HEK293 (cell line): Measurements from ENCODE around the gene ALPG.
A peak's percentile ranks its signal among the peaks of the same experiment; 100 is the strongest.

Experiments
- CTCF ChIA-PET: fragments of 350-600 bp; formaldehyde crosslinking; extraction: SDS; loops from one replicate; lab custom pipeline; 2021; ENCODE audit warnings: antibody characterized with exemption; lab: Yijun Ruan, JAX
- POLR2A ChIA-PET: fragments of 300-600 bp; formaldehyde crosslinking; extraction: SDS; loops from one replicate; lab custom pipeline; 2020; ENCODE audit warnings: antibody characterized with exemption, inconsistent platforms; lab: Yijun Ruan, JAX
- H3K27ac ChIP-seq: fragments of 200-500 bp; sonication (Bioruptor generic); 2 replicates; pipeline ENCODE4 v1.5.1; 2014; ENCODE audit warnings: low read depth, low read length, control low read depth, inconsistent platforms; ENCODE audit errors: extremely low read depth
- H3K36me3 ChIP-seq, 2 experiments: fragments of 200-500 bp in 1 of 2; sonication (Bioruptor generic) in 1 of 2; 1 replicate in 1 of 2; 2 replicates in 1 of 2; pipeline ENCODE4 v1.5.1; 2014 to 2017; ENCODE audit warnings: inconsistent platforms in 2 of 2, low read length in 2 of 2; ENCODE audit not compliant: control insufficient read depth in 2 of 2, insufficient read depth in 1 of 2
- H3K4me1 ChIP-seq: fragments of 200-500 bp; sonication (Bioruptor generic); 2 replicates; pipeline ENCODE4 v1.5.1; 2014; ENCODE audit warnings: mild to moderate bottlenecking, low read length, inconsistent platforms; ENCODE audit not compliant: control insufficient read depth, insufficient read depth
- H3K4me3 ChIP-seq: 2 replicates; pipeline ENCODE4 v1.5.1; 2011; ENCODE audit warnings: low read depth, mild to moderate bottlenecking, control low read depth, low read length, moderate library complexity
- H3K9me3 ChIP-seq: fragments of 200-500 bp; sonication (Bioruptor generic); 2 replicates; pipeline ENCODE4 v1.5.1; 2014; ENCODE audit warnings: low read depth, low read length, inconsistent platforms; ENCODE audit not compliant: control insufficient read depth, insufficient read depth
- HOXD13 ChIP-seq: sonication (generic); formaldehyde crosslinking; IDR thresholded peaks from 2 replicates; pipeline ENCODE4 v1.8.0; 2022; ENCODE audit warnings: missing genetic modification reagents, borderline replicate concordance
- KLF1 ChIP-seq: fragments of 450-650 bp; formaldehyde crosslinking; IDR thresholded peaks from 2 replicates; pipeline ENCODE4 v1.5.1; 2016; ENCODE audit warnings: missing biosample characterization, missing genetic modification characterization
- MZF1 ChIP-seq: fragments of 450-650 bp; formaldehyde crosslinking; IDR thresholded peaks from 2 replicates; pipeline ENCODE4 v1.5.1; 2017; ENCODE audit warnings: missing biosample characterization, missing genetic modification characterization, borderline replicate concordance
- SCRT2 ChIP-seq: fragments of 450-650 bp; formaldehyde crosslinking; IDR thresholded peaks from 2 replicates; pipeline ENCODE4 v1.5.1; 2016; ENCODE audit warnings: missing biosample characterization, missing genetic modification characterization
- ZNF114 ChIP-seq: fragments of 450-650 bp; formaldehyde crosslinking; IDR thresholded peaks from 2 replicates; pipeline ENCODE4 v1.5.0; 2017; ENCODE audit warnings: missing biosample characterization, missing genetic modification characterization
- ZNF266 ChIP-seq: fragments of 450-650 bp; formaldehyde crosslinking; IDR thresholded peaks from 2 replicates; pipeline ENCODE4 v1.5.1; 2016; ENCODE audit warnings: missing biosample characterization, missing genetic modification characterization, low read depth
- ZNF311 ChIP-seq: fragments of 450-650 bp; formaldehyde crosslinking; IDR thresholded peaks from 2 replicates; pipeline ENCODE4 v1.5.1; 2017; ENCODE audit warnings: missing biosample characterization, missing genetic modification characterization, borderline replicate concordance
- ZNF335 ChIP-seq: fragments of 450-650 bp; formaldehyde crosslinking; conservative IDR thresholded peaks from 2 replicates; pipeline ENCODE4 v1.5.1; 2016; ENCODE audit warnings: missing biosample characterization, missing genetic modification characterization
- ZNF366 ChIP-seq: fragments of 450-650 bp; formaldehyde crosslinking; conservative IDR thresholded peaks from 2 replicates; pipeline ENCODE4 v1.5.1; 2016; ENCODE audit warnings: missing biosample characterization, missing genetic modification characterization
- ZNF433 ChIP-seq: fragments of 450-650 bp; formaldehyde crosslinking; IDR thresholded peaks from 2 replicates; pipeline ENCODE4 v1.5.1; 2016; ENCODE audit warnings: missing biosample characterization, missing genetic modification characterization, low read depth
- ZNF768 ChIP-seq: fragments of 450-650 bp; formaldehyde crosslinking; IDR thresholded peaks from 2 replicates; pipeline ENCODE4 v1.5.1; 2018; ENCODE audit warnings: missing biosample characterization, mild to moderate bottlenecking, missing genetic modification characterization
- TF ChIP-seq, protein P1 (sequence below): fragments of 450-650 bp; formaldehyde crosslinking; IDR thresholded peaks from 2 replicates; pipeline ENCODE4 v1.5.1; 2016; ENCODE audit warnings: missing biosample characterization, missing genetic modification characterization
- TF ChIP-seq, protein P2 (sequence below): fragments of 450-650 bp; formaldehyde crosslinking; IDR thresholded peaks from 2 replicates; pipeline ENCODE4 v1.5.1; 2016; ENCODE audit warnings: missing biosample characterization, missing genetic modification characterization
- TF ChIP-seq, protein P3 (sequence below): fragments of 450-650 bp; formaldehyde crosslinking; conservative IDR thresholded peaks from 2 replicates; pipeline ENCODE4 v1.5.1; 2016; ENCODE audit warnings: low read depth, missing biosample characterization, missing genetic modification characterization
- TF ChIP-seq, protein P4 (sequence below): IDR thresholded peaks from 2 replicates; pipeline ENCODE4 v1.6.1; 2011; ENCODE audit warnings: mild to moderate bottlenecking, low read depth, low read length, borderline replicate concordance

Gene ALPG

DNA sequence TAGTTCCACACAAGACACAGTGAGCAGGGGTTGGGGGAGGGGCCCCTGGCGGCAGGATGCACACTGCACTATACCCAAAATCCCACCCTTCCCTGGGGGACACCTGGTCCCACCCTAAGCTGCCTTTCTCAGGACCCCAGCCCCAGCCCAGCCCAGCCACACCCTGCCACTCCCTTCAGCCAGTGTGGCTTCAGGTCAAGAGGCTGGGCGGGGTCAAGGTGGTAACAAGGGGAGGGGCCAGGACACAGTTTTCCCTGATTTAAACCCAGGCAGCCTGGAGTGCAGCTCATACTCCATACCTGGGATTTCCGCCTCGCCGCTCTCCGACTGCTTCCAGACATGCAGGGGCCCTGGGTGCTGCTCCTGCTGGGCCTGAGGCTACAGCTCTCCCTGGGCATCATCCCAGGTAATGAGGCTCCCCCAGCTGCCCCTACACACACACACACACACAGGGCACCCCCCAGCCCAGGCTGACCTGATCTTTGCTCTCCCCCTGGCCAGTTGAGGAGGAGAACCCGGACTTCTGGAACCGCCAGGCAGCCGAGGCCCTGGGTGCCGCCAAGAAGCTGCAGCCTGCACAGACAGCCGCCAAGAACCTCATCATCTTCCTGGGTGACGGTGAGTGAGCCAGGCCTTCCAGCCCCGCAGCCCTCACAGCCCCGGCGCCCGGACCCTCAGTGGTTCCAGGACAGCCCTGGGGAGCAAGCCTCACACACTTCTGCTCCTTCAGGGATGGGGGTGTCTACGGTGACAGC, at the start of gene ALPG:
Gene ALPG, plus strand, starts transcription at position 289 of the 755 bp plus-strand sequence. Its CDS starts 51 bp downstream, at position 340.
- no peak within 1 kb of the TSS for H3K4me3 ChIP-seq
- ChIA-PET CTCF (no interaction called here), POLR2A (no interaction called here)
- no peaks in the 10 kb centered on the region for H3K4me1 ChIP-seq
- no peak for TF ChIP-seq MZF1 (tag by site-specific recombination)
- TF ChIP-seq KLF1 (tag by site-specific recombination): peak; percentile 98
- H3K27ac ChIP-seq: no peak within 1 kb of the TSS
- H3K9me3 ChIP-seq: no peaks in the 10 kb centered on the region
- H3K36me3 ChIP-seq: no peaks in the 10 kb centered on the region

DNA sequence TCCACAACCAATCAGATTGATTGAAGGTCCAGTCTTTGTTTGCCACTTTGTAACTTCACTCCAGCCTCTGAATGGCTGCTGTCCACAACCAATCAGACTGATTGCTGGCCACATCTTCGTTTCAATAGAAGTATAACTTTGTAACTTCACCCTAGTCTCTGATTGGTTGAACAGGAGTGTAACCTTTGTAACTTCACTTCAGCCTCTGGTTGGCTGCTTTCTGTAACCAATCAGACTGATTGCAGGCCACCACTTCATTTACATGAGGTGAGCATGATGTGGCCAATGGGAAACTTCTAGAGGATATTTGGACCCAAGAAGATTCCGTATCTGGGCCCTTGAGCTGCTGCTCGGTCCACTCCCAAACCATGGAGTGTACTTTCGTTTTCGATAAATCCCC, 45.0 kb upstream of the ALPG start:
- Histone ChIP-seq H3K4me3 (no peak overlapping the region), H3K36me3 (no peaks in the 10 kb centered on the region), H3K27ac (no peak overlapping the region), H3K4me1 (no peaks in the 10 kb centered on the region), H3K9me3 (no peaks in the 10 kb centered on the region)
- TF ChIP-seq, protein P1, sequence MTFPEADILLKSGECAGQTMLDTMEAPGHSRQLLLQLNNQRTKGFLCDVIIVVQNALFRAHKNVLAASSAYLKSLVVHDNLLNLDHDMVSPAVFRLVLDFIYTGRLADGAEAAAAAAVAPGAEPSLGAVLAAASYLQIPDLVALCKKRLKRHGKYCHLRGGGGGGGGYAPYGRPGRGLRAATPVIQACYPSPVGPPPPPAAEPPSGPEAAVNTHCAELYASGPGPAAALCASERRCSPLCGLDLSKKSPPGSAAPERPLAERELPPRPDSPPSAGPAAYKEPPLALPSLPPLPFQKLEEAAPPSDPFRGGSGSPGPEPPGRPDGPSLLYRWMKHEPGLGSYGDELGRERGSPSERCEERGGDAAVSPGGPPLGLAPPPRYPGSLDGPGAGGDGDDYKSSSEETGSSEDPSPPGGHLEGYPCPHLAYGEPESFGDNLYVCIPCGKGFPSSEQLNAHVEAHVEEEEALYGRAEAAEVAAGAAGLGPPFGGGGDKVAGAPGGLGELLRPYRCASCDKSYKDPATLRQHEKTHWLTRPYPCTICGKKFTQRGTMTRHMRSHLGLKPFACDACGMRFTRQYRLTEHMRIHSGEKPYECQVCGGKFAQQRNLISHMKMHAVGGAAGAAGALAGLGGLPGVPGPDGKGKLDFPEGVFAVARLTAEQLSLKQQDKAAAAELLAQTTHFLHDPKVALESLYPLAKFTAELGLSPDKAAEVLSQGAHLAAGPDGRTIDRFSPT (tag by site-specific recombination): no peak
- no peak for TF ChIP-seq ZNF266 (tag by site-specific recombination)
- no peak for TF ChIP-seq ZNF114 (tag by site-specific recombination)
- TF ChIP-seq SCRT2 (tag by site-specific recombination): no peak
- TF ChIP-seq, protein P2, sequence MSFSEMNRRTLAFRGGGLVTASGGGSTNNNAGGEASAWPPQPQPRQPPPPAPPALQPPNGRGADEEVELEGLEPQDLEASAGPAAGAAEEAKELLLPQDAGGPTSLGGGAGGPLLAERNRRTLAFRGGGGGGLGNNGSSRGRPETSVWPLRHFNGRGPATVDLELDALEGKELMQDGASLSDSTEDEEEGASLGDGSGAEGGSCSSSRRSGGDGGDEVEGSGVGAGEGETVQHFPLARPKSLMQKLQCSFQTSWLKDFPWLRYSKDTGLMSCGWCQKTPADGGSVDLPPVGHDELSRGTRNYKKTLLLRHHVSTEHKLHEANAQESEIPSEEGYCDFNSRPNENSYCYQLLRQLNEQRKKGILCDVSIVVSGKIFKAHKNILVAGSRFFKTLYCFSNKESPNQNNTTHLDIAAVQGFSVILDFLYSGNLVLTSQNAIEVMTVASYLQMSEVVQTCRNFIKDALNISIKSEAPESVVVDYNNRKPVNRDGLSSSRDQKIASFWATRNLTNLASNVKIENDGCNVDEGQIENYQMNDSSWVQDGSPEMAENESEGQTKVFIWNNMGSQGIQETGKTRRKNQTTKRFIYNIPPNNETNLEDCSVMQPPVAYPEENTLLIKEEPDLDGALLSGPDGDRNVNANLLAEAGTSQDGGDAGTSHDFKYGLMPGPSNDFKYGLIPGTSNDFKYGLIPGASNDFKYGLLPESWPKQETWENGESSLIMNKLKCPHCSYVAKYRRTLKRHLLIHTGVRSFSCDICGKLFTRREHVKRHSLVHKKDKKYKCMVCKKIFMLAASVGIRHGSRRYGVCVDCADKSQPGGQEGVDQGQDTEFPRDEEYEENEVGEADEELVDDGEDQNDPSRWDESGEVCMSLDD (tag by site-specific recombination): no peak
- TF ChIP-seq, protein P3, sequence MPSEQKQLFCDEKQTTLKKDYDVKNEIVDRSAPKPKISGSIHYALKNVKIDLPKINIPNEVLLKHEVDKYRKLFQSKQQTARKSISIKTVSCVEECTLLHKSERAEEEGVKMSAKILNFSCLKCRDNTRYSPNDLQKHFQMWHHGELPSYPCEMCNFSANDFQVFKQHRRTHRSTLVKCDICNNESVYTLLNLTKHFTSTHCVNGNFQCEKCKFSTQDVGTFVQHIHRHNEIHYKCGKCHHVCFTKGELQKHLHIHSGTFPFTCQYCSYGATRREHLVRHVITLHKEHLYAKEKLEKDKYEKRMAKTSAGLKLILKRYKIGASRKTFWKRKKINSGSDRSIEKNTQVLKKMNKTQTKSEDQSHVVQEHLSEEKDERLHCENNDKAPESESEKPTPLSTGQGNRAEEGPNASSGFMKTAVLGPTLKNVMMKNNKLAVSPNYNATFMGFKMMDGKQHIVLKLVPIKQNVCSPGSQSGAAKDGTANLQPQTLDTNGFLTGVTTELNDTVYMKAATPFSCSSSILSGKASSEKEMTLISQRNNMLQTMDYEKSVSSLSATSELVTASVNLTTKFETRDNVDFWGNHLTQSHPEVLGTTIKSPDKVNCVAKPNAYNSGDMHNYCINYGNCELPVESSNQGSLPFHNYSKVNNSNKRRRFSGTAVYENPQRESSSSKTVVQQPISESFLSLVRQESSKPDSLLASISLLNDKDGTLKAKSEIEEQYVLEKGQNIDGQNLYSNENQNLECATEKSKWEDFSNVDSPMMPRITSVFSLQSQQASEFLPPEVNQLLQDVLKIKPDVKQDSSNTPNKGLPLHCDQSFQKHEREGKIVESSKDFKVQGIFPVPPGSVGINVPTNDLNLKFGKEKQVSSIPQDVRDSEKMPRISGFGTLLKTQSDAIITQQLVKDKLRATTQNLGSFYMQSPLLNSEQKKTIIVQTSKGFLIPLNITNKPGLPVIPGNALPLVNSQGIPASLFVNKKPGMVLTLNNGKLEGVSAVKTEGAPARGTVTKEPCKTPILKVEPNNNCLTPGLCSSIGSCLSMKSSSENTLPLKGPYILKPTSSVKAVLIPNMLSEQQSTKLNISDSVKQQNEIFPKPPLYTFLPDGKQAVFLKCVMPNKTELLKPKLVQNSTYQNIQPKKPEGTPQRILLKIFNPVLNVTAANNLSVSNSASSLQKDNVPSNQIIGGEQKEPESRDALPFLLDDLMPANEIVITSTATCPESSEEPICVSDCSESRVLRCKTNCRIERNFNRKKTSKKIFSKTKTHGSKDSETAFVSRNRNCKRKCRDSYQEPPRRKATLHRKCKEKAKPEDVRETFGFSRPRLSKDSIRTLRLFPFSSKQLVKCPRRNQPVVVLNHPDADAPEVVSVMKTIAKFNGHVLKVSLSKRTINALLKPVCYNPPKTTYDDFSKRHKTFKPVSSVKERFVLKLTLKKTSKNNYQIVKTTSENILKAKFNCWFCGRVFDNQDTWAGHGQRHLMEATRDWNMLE: no peak
- TF ChIP-seq ZNF433: no peak
- TF ChIP-seq ZNF311 (tag by site-specific recombination): no peak
- TF ChIP-seq, protein P4, sequence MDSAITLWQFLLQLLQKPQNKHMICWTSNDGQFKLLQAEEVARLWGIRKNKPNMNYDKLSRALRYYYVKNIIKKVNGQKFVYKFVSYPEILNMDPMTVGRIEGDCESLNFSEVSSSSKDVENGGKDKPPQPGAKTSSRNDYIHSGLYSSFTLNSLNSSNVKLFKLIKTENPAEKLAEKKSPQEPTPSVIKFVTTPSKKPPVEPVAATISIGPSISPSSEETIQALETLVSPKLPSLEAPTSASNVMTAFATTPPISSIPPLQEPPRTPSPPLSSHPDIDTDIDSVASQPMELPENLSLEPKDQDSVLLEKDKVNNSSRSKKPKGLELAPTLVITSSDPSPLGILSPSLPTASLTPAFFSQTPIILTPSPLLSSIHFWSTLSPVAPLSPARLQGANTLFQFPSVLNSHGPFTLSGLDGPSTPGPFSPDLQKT: no peak
- no peak for TF ChIP-seq ZNF768 (tag by site-specific recombination)
- TF ChIP-seq ZNF335 (tag by site-specific recombination): no peak
- TF ChIP-seq ZNF366 (tag by site-specific recombination): no peak
- TF ChIP-seq HOXD13 (CRISPR knock-in tag): no peak
- POLR2A ChIA-PET: no interaction called here
- CTCF ChIA-PET: interaction anchor here (0.5 kb wide), 1 partner anchor 187 kb away, joined by 3 read pairs; no protein-coding TSS in a partner anchor
